Psoas muscle (tissue), 8 donors: Measurements from ENCODE around the gene DIO3. TPM values are rescaled to one million over a fixed set of nuclear protein-coding genes. Genes with fewer than 3 reads are reported as not detected.
"Not testable (repeated sequence)": the region's sequence is repeated elsewhere in the genome, so short reads cannot be mapped to it uniquely, and the experiment has no call there.

Source experiments
- ATAC-seq, 4 donors: fragments of 200-7000 bp; cut with Tn5 transposase; one replicate each; pipeline ENCODE4 v1.9.1; 2020; ENCODE audit warnings: moderate library complexity in 3 of 4, mild to moderate bottlenecking in 2 of 4
- DNase-seq, 2 donors: peaks; one replicate each; pipeline ENCODE4 v3.0.0-alpha.2; 2020
- H3K27ac ChIP-seq: fragments of 200-600 bp; one replicate; pipeline ENCODE4 v1.8.0; 2022
- H3K27me3 ChIP-seq, 3 donors: fragments of 200-600 bp in 1 of 3; one replicate each; pipeline versions ENCODE4 v1.6.1 to v1.8.0; 2013 to 2022; ENCODE audit warnings: low read length in 2 of 3, mild to moderate bottlenecking in 2 of 3, moderate library complexity in 1 of 3; ENCODE audit not compliant: insufficient read depth in 3 of 3
- H3K36me3 ChIP-seq, 2 donors: fragments of 200-600 bp in 1 of 2; one replicate each; pipeline versions ENCODE4 v1.6.1 to v1.8.0; 2013 to 2022; ENCODE audit warnings: low read depth in 1 of 2, mild to moderate bottlenecking in 1 of 2, moderate library complexity in 1 of 2; ENCODE audit not compliant: insufficient read depth in 1 of 2
- H3K4me1 ChIP-seq: fragments of 200-600 bp; one replicate; pipeline ENCODE4 v1.8.0; 2022
- H3K4me3 ChIP-seq: fragments of 200-600 bp; one replicate; pipeline ENCODE4 v1.8.0; 2022; ENCODE audit warnings: mild to moderate bottlenecking
- H3K9me3 ChIP-seq: fragments of 200-600 bp; one replicate; pipeline ENCODE4 v1.8.0; 2022
- WGBS, 3 donors: extraction: QIAGEN DNeasy Blood & Tissue Kit; methylation state at CpG; one replicate each; pipeline versions ENCODE4 v1.1.6 to v1.1.7; 2013; 5-methylcytosine and 5-hydroxymethylcytosine counted together
- intact Hi-C, 2 donors: fragments of 100-400 bp; cut with DNase I; formaldehyde crosslinking; loops; one replicate each; pipeline versions ENCODE4 v1.11.0 to v1.14.2; 2022
- polyA plus RNA-seq, 3 donors: library from polyadenylated mRNA; stranded (reverse); fragments of 200-250 nt; gene quantifications; one replicate each; pipeline ENCODE4 v1.2.3, GENCODE V29; 2013
- total RNA-seq, 4 donors: library from RNA; stranded (reverse); fragmentation: NEBNext Ultra II Directional in 2 of 4; extraction: Animal tissue kit (Norgen Biotek cat#: 25700) in 2 of 4; gene quantifications; one replicate each; pipeline versions ENCODE4 v1.2.1 to v1.2.4, GENCODE V29; 2021 to 2023
- TF ChIP-seq, protein P1 (sequence below): fragments of 200-600 bp; IDR thresholded peaks from one replicate; pipeline ENCODE4 v1.8.0; 2022; ENCODE audit warnings: antibody characterized with exemption
- donor health status: healthy with polysubstance abuse.
- donor health status: DM: no; HTN: no; CAD: no; lungs with moderate emphysema.
- donor health status: Bipolar disorder and iron deficiency.
- donor health status: healthy.
- donor health status: DM: yes; HTN: yes; CAD: no.
- donor health status: DM: no; HTN: no; CAD: no.
- donor health status: DM: no; HTN: no; CAD: no.
- donor health status: DM: yes; HTN: yes; CAD: no.

The DIO3 gene
- total and polyA plus RNA-seq, 7 donors = 0.30 to 1.3 (median 0.84) TPM

DNA sequence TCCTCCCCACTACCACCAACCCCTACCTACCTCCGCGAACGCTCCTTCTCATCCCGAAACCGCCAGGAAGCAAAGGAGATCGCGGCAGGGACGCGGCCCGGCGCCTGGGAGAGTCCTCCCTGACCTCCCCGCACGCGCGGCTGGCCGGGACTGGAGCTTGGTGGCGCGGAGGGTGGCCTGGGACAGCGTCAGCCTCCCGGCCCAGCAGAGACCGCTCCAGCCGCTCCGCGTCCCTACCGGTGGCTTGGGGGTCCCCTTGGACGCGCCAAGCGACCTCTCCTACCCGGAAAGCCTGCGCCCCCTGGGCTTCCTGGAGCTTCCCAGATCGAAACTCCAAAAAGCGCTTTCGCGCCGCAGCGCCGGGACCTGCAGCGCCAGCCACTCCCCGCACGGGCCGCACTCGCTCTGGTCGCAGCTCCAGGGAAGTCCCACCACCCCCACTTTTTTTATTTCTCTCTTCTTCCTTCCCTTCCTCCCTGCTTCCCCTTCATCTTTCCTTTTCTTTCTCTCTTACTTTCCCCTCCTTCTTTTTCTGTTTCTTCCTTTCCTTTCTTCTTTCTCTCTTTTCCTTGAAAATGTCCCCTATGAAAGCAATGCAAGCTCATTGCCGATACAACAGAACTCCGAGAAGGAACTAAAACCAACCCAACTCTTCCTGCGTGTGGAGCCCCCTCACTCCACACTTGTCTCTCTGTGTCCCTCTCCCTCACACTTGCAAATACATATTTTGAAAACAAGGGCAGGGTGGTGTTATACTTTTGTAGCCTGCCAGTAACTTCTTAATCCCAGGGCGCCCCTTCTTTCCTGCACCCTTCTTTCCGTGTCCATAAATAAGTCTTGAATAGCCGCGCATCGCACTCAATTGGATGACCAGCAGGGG lies 3.8 kb downstream of the DIO3 start:
- DNase-seq = peak; percentile 9 to 40
- Histone ChIP-seq H3K4me1 (no peaks in the 10 kb centered on the region), H3K36me3 (no peaks in the 10 kb centered on the region), H3K27me3 (peaks cover 0 to 75% (median 30%) of the 10 kb centered on the region in 3 donors), H3K9me3 (peaks cover 8% of the 10 kb centered on the region), H3K4me3 (peak overlapping the region; percentile 38), H3K27ac (no peak overlapping the region)
- WGBS, 3 donors = 4 to 8% (median 5%) methylated on average over 49 to 51 of the region's 51 CpGs
- ATAC-seq = no peak
- TF ChIP-seq, protein P1, sequence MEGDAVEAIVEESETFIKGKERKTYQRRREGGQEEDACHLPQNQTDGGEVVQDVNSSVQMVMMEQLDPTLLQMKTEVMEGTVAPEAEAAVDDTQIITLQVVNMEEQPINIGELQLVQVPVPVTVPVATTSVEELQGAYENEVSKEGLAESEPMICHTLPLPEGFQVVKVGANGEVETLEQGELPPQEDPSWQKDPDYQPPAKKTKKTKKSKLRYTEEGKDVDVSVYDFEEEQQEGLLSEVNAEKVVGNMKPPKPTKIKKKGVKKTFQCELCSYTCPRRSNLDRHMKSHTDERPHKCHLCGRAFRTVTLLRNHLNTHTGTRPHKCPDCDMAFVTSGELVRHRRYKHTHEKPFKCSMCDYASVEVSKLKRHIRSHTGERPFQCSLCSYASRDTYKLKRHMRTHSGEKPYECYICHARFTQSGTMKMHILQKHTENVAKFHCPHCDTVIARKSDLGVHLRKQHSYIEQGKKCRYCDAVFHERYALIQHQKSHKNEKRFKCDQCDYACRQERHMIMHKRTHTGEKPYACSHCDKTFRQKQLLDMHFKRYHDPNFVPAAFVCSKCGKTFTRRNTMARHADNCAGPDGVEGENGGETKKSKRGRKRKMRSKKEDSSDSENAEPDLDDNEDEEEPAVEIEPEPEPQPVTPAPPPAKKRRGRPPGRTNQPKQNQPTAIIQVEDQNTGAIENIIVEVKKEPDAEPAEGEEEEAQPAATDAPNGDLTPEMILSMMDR = no peak
- intact Hi-C loops = no loop called here

GRCh38 chr14:101567252-101567651 lies 6.0 kb downstream of the DIO3 start:
- 89 to 92% (median 92%) methylated on average over 5 of the region's 5 CpGs for WGBS, 3 donors
- intact Hi-C loops = no loop called here
- H3K4me3 ChIP-seq = no peak overlapping the region
- no peak for ATAC-seq
- no peaks in the 10 kb centered on the region for H3K9me3 ChIP-seq
- no peaks in the 10 kb centered on the region for H3K4me1 ChIP-seq
- no peak for DNase-seq
- TF ChIP-seq, protein P1 = no peak
- H3K36me3 ChIP-seq = no peaks in the 10 kb centered on the region
- H3K27me3 ChIP-seq = peaks cover 0 to 65% (median 20%) of the 10 kb centered on the region in 3 donors
- no peak overlapping the region for H3K27ac ChIP-seq

DNA sequence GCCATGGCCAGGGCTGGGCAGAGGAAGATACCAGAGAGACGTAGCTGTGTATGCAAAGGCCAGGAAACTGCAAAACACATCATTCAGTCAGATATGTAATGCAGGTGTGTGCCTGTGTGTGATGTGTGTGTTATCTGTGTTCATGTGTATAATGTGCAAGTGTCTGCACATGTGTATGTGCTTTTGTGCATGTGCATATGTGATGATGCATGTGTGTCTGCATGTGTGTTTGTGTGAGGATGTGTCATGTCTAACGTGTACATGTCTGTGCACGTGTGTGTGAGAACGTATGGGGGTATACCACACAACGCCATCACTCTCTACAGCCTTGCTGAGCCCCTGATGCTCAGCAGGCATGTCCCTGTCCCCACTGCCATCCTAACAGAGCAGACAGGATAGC lies 9.7 kb downstream of the DIO3 start:
- WGBS, 3 donors = 68 to 82% (median 78%) methylated on average over 5 of the region's 5 CpGs
- no peaks in the 10 kb centered on the region for H3K36me3 ChIP-seq
- no peaks in the 10 kb centered on the region for H3K4me1 ChIP-seq
- H3K4me3 ChIP-seq = no peak overlapping the region
- intact Hi-C loops = no loop called here
- H3K27ac ChIP-seq = no peak overlapping the region
- TF ChIP-seq, protein P1 = no peak
- peaks cover 0 to 32% (median 0%) of the 10 kb centered on the region in 3 donors for H3K27me3 ChIP-seq
- no peaks in the 10 kb centered on the region for H3K9me3 ChIP-seq
- DNase-seq = no peak
- no peak for ATAC-seq

GRCh38 chr14:101572526-101572925 lies 11.2 kb downstream of the DIO3 start:
- H3K36me3 ChIP-seq, H3K9me3 ChIP-seq, H3K27ac ChIP-seq, H3K4me3 ChIP-seq, ATAC-seq, H3K4me1 ChIP-seq, intact Hi-C loops, DNase-seq: not testable (repeated sequence)
- WGBS, 3 donors = 81 to 89% (median 84%) methylated on average over 5 to 6 of the region's 6 CpGs
- H3K27me3 ChIP-seq = peaks cover 0 to 19% (median 0%) of the 10 kb centered on the region in 3 donors

DNA sequence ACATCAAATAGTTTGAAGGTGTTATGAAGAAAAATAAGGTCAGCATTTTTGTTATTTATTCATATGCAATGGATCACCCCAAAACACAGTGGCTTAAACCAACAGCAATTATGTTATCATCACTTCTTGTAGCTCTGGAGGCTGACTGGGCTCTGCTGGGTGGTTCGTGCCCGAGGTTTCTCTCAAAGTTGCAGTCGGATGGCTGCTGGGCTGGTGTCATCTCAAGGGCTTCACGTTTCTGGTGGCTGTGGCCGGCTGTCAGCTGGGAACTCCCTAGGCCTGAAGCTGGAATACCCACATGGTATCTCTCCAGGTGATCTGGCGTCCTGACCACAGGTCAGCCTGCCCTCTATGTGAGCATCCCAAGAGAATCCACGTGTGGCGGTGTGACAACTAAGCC lies 12.0 kb downstream of the DIO3 start:
- intact Hi-C loops = no loop called here
- Histone ChIP-seq H3K4me3 (no peak overlapping the region), H3K27me3 (peaks cover 0 to 13% (median 0%) of the 10 kb centered on the region in 3 donors), H3K36me3 (no peaks in the 10 kb centered on the region), H3K4me1 (no peaks in the 10 kb centered on the region), H3K27ac (no peak overlapping the region), H3K9me3 (no peaks in the 10 kb centered on the region)
- TF ChIP-seq, protein P1 = no peak
- DNase-seq (no peak), ATAC-seq (no peak)
- WGBS, 3 donors = 77 to 93% (median 77%) methylated on average over 8 of the region's 8 CpGs
